ENCODE results near the gene RHBDL3. TPM values are rescaled to one million over a fixed set of nuclear protein-coding genes. Genes with fewer than 3 reads are reported as not detected.
A peak's percentile ranks its signal among the peaks of the same experiment; 100 is the strongest.

Gene RHBDL3
- polyA plus RNA-seq, 2 of the 4 experiments (the other 2 are of a cell fraction), result 2.0 to 6.6 TPM

DNA sequence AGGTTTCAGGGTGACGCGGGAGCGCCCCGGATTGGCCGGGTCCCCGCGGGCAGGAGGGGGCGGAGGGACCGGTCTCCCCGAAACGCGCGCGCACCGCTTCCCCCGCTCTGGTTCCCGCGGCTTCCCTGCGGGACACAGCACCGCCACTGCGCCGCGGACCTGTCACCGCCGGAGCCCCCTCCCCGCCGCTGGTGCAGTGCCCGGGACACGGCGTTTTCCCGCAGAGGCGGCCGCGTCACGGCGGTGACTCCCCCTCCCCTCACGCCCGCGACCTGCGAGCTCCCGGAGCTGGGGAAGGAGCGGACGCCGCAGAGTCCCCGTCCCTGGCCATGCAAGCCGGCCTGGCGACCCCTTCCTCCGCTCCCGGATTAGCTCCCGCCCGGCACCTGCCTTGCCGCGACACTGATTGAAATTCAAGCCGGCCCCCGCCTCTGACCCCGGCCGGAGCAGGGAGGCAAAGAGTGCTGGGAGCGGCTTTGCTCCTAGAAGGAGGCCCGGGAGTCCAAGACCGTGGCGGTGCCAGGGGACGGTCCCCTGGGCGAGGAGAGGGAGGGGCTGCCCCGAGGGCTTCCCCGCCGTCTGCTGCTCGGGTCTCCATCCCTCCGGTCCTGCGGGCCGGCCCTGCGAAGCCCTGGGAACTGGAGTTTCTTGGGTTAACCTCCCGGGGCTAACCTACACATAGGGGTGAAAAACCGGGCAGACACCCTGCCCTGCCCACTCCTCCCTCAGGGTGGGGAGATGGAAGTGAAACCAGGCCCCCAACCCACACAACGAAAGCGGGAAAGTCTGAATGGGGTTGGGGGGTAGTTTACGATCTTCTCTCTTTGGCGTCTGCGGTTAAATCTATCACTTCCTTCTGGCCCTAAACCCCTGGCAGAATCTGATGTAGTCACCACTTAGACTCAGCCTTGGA is 1.0 kb downstream of the RHBDL3 start:
- H3K9me3 ChIP-seq, result no peaks in the 10 kb centered on the region
- ATAC-seq (peak; percentile 7 to 35; a peak in 4 of 6 replicates), FAIRE-seq (no peak), DNase-seq (ENCODE audit: low read depth in 1 of 2, low spot score in 1 of 2) (no peak)
- TF ChIP-seq GATA3 (IDR thresholded peaks at IDR 0.05; ENCODE audit: borderline replicate concordance), result 0 out of 2 replicates have a peak, but pooled peaks have one; percentile 17
- no peak for TF ChIP-seq CBX2 (IDR thresholded peaks at IDR 0.05; ENCODE audit: borderline replicate concordance, low read depth)
- WGBS (ENCODE audit: missing lambda C conversion rate), result 17% methylated on average over 40 of the region's 78 CpGs
- peak overlapping the region; percentile 55 to 84 for H3K27ac ChIP-seq
- peak overlapping the region; percentile 99 for H3K4me2 ChIP-seq
- H3K4me3 ChIP-seq, result peak overlapping the region; percentile 89
- peaks cover 36% of the 10 kb centered on the region for H3K4me1 ChIP-seq
- ChIA-PET CTCF (interaction anchor here (1.3 kb wide), 3 partner anchors 12 to 15 kb away, joined by 3 read pairs; no protein-coding TSS in a partner anchor), POLR2A (no interaction called here)

DNA sequence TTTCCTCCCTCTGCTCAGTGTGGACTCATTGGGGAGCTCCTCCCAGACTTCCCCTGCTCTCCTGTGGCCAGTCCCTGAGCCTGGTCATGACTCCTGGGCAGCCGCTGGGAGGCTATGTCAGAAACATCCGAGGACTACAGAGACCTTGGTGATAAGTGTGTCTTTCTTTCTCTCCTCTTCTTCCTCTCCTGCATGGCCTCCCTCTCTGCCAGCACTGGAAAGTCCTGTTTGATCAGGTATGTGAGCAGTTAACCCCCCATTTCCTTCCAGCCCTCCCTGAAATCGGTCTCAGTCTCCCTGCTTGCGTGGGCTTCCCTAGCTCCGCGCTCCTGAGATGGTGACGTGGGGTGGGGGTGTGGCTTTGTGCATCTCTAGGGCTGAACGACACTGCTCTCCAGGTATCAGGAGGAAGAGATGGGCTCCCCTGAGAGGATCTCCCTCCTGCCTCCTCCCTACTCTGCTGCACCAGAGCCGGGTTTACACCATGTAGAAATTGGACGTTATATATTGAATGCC is 2.1 kb downstream of the RHBDL3 start:
- ChIA-PET CTCF (interaction anchor here (1.3 kb wide), 2 partner anchors 11 to 14 kb away, joined by 3 read pairs; no protein-coding TSS in a partner anchor), POLR2A (no interaction called here)
- peaks cover 40% of the 10 kb centered on the region for H3K4me1 ChIP-seq
- FAIRE-seq, result no peak
- WGBS (ENCODE audit: missing lambda C conversion rate), result 79% methylated on average over 10 of the region's 10 CpGs
- TF ChIP-seq JUNB (IDR thresholded peaks at IDR 0.05), result no peak
- no peak for TF ChIP-seq CHD4 (IDR thresholded peaks at IDR 0.05; ENCODE audit: borderline replicate concordance)
- TF ChIP-seq SMC3 (IDR thresholded peaks at IDR 0.05), result no peak
- no peak for TF ChIP-seq MAZ (IDR thresholded peaks at IDR 0.05; ENCODE audit: borderline replicate concordance, low read depth, low read length)
- no peak for TF ChIP-seq ZC3H11A (IDR thresholded peaks at IDR 0.05)
- no peak for TF ChIP-seq TP53 (CRISPR knock-in tag; IDR thresholded peaks at IDR 0.05)
- no peak for TF ChIP-seq TFCP2L1 (CRISPR knock-in tag; IDR thresholded peaks at IDR 0.05)
- TF ChIP-seq POLR2A (IDR thresholded peaks at IDR 0.05; ENCODE audit: low read length), result no peak
- no peak for TF ChIP-seq FOXS1 (CRISPR knock-in tag; IDR thresholded peaks at IDR 0.05)
- no peak for TF ChIP-seq BHLHE40 (IDR thresholded peaks at IDR 0.05; ENCODE audit: low read depth, low read length)
- TF ChIP-seq, protein P1, sequence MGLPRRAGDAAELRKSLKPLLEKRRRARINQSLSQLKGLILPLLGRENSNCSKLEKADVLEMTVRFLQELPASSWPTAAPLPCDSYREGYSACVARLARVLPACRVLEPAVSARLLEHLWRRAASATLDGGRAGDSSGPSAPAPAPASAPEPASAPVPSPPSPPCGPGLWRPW (IDR thresholded peaks at IDR 0.05), result no peak
- no peak for TF ChIP-seq MAFK (IDR thresholded peaks at IDR 0.05; ENCODE audit: partially characterized antibody)
- TF ChIP-seq RFX5 (IDR thresholded peaks at IDR 0.05), result no peak
- no peak for TF ChIP-seq ELK1 (IDR thresholded peaks at IDR 0.05; ENCODE audit: low read depth, low read length)
- TF ChIP-seq RARB (CRISPR knock-in tag; IDR thresholded peaks at IDR 0.05), result no peak
- TF ChIP-seq BCL3 (IDR thresholded peaks at IDR 0.05), result no peak
- TF ChIP-seq ZNF302 (CRISPR knock-in tag; IDR thresholded peaks at IDR 0.05), result no peak
- no peak overlapping the region for H3K4me3 ChIP-seq
- no peak for DNase-seq (ENCODE audit: low read depth in 1 of 2, low spot score in 1 of 2)
- no peaks in the 10 kb centered on the region for H3K9me3 ChIP-seq
- peak in 1 of 2 experiments; percentile 53; a peak in 3 of 6 replicates for ATAC-seq
- no peak overlapping the region for H3K27ac ChIP-seq
- H3K4me2 ChIP-seq, result peak overlapping the region; percentile 99

DNA sequence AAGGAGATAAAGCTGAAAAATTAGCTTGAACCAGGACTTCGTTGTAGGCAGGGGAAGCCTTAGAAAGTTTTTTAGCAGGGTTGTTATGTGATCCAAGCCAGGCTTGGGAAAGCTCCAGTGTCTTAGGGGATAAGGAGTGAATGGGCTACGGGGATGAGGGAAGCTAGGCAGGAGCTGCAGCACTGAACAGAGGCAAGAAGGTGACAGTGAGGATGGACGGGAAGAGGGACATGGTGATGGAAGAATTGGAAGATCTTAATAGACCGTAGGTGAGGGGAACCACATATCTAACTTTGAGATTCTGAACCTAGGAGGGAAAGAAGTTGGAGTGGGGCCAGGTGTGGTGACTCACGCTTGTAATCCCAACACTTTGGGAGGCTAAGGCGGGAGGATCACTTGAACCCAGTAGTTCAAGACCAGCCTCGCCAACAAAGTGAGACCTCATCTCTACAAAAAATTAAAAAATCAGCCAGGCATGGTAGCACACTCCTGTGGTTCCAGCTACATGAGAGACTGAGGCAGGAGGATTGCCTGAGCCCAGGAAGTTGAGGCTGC is 3.2 kb downstream of the RHBDL3 start:
- TF ChIP-seq GATA3 (IDR thresholded peaks at IDR 0.05; ENCODE audit: borderline replicate concordance) (no peak), TP53 (CRISPR knock-in tag; IDR thresholded peaks at IDR 0.05) (no peak), SMC3 (IDR thresholded peaks at IDR 0.05) (no peak), KDM5A (IDR thresholded peaks at IDR 0.05) (no peak), CBX8 (IDR thresholded peaks at IDR 0.05) (no peak), MAX (IDR thresholded peaks at IDR 0.05) (no peak)
- TF ChIP-seq, protein P2, sequence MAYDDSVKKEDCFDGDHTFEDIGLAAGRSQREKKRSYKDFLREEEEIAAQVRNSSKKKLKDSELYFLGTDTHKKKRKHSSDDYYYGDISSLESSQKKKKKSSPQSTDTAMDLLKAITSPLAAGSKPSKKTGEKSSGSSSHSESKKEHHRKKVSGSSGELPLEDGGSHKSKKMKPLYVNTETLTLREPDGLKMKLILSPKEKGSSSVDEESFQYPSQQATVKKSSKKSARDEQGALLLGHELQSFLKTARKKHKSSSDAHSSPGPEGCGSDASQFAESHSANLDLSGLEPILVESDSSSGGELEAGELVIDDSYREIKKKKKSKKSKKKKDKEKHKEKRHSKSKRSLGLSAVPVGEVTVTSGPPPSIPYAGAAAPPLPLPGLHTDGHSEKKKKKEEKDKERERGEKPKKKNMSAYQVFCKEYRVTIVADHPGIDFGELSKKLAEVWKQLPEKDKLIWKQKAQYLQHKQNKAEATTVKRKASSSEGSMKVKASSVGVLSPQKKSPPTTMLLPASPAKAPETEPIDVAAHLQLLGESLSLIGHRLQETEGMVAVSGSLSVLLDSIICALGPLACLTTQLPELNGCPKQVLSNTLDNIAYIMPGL (CRISPR knock-in tag; IDR thresholded peaks at IDR 0.05; ENCODE audit: borderline replicate concordance), result no peak
- ATAC-seq (no peak), FAIRE-seq (peak; percentile 32)

More for the DNA sequence above, 3.2 kb downstream of the RHBDL3 start:
- ChIA-PET POLR2A (no interaction called here), CTCF (interaction anchor here (1.2 to 1.8 kb wide), 2 partner anchors 16 to 51 kb away, joined by 5 to 8 read pairs; no protein-coding TSS in a partner anchor)
- peaks cover 50% of the 10 kb centered on the region for H3K4me1 ChIP-seq
- no peak overlapping the region for H3K4me2 ChIP-seq
- WGBS (ENCODE audit: missing lambda C conversion rate), result 82% methylated on average over 7 of the region's 7 CpGs
- H3K27ac ChIP-seq, result no peak overlapping the region
- H3K9me3 ChIP-seq, result no peaks in the 10 kb centered on the region
- no peak overlapping the region for H3K4me3 ChIP-seq
- no peak for DNase-seq (ENCODE audit: low read depth in 1 of 2, low spot score in 1 of 2)

All from A549 (cell line).